ENCODE results near the gene AGO4. TPM values are rescaled to one million over a fixed set of nuclear protein-coding genes. Genes with fewer than 3 reads are reported as not detected.

Gene AGO4
- 5.1 and 6.1 TPM in 2 replicates for total RNA-seq

GRCh38 chr1:35807614-35808449 lies at the start of gene AGO4:
TSS of gene AGO4 (plus strand) at chr1:35808016. CDS start at chr1:35808417, 401 bp downstream.

GRCh38 chr1:35882945-35883634 lies 75.3 kb downstream of the AGO4 start, which contains the start of gene AGO1:
TSS of gene AGO1 (plus strand) at chr1:35883209. CDS start at chr1:35883422, 213 bp downstream.

Other genes with a start within 250 kb of the AGO4 start
- gene TFAP2E, start 234.7 kb upstream of the AGO4 start, total RNA-seq = not detected in 2 replicates
- gene PSMB2, start 166.5 kb upstream of the AGO4 start, total RNA-seq = 83.4 and 91.0 TPM in 2 replicates
- gene C1orf216, start 89.1 kb upstream of the AGO4 start, total RNA-seq = 8.2 and 12.0 TPM in 2 replicates
- gene CLSPN, start 38.0 kb upstream of the AGO4 start, total RNA-seq = 31.2 and 31.3 TPM in 2 replicates
- gene AGO1, start 75.2 kb downstream of the AGO4 start, total RNA-seq = 14.1 and 14.7 TPM in 2 replicates
- 9.4 and 14.5 TPM in 2 replicates for gene AGO3, start 123.1 kb downstream of the AGO4 start, total RNA-seq

Data from mammary microvascular endothelial cell (primary cell).